HCT116 (cell line): ENCODE measurements around the gene ACBD7.

ENCODE experiments used
- POLR2AphosphoS5 ChIP-seq: IDR thresholded peaks from 2 replicates; pipeline ENCODE4 v1.6.1; 2011; ENCODE audit warnings: mild to moderate bottlenecking, low read depth, low read length, moderate library complexity
- TF ChIP-seq, protein P1 (sequence below), 3 experiments: fragments of 200-600 bp in 1 of 3; sonication (generic) in 1 of 3; IDR thresholded peaks in 2 of 3; conservative IDR thresholded peaks in 1 of 3; 2 replicates each; pipeline ENCODE4 v1.5.1; 2012 to 2017; ENCODE audit warnings: low read depth in 2 of 3, low read length in 2 of 3, antibody characterized with exemption in 1 of 3, borderline replicate concordance in 1 of 3, control low read depth in 1 of 3, mild to moderate bottlenecking in 1 of 3, mixed read lengths in 1 of 3, mixed run types in 1 of 3, moderate library complexity in 1 of 3; ENCODE audit not compliant: insufficient read depth in 1 of 3
- TF ChIP-seq, protein P2 (sequence below): IDR thresholded peaks from 2 replicates; pipeline ENCODE4 v1.6.1; 2012

DNA sequence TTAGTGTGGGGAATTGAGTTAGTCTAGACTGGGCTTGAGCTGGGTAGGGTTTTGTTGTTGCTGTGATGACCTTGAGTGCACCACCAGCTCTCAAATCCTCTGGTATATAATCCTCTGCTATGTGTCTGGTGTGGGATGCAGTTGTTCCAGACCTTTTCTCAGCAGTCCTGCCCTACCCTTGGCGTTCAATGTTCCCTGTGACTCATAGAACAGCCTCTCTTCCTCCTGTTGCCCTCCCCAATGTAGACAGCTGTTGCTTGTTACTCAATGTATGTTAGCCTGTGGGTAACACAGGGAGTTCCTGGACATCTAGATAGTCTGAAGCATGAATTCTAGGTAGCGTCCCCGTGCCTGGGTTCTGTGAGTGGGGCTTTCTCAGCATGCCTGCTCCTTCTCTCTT, 19.8 kb downstream of the ACBD7 start:
- TF ChIP-seq, protein P1, sequence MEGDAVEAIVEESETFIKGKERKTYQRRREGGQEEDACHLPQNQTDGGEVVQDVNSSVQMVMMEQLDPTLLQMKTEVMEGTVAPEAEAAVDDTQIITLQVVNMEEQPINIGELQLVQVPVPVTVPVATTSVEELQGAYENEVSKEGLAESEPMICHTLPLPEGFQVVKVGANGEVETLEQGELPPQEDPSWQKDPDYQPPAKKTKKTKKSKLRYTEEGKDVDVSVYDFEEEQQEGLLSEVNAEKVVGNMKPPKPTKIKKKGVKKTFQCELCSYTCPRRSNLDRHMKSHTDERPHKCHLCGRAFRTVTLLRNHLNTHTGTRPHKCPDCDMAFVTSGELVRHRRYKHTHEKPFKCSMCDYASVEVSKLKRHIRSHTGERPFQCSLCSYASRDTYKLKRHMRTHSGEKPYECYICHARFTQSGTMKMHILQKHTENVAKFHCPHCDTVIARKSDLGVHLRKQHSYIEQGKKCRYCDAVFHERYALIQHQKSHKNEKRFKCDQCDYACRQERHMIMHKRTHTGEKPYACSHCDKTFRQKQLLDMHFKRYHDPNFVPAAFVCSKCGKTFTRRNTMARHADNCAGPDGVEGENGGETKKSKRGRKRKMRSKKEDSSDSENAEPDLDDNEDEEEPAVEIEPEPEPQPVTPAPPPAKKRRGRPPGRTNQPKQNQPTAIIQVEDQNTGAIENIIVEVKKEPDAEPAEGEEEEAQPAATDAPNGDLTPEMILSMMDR (IDR thresholded peaks at IDR 0.05 in 2 of 3, conservative IDR thresholded peaks at IDR 0.05 in 1 of 3; ENCODE audit: borderline replicate concordance in 1 of 3, insufficient read depth in 1 of 3, low read depth in 2 of 3, low read length in 2 of 3), result no peak
- no peak for TF ChIP-seq POLR2AphosphoS5
- TF ChIP-seq, protein P2, sequence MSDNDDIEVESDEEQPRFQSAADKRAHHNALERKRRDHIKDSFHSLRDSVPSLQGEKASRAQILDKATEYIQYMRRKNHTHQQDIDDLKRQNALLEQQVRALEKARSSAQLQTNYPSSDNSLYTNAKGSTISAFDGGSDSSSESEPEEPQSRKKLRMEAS, result no peak
